Measurements from ENCODE around the gene ZMYND11.

The ZMYND11 gene

GRCh38 chr10:201328-201771 lies 66.1 kb downstream of the ZMYND11 start:
- DNase-seq, result no peak

GRCh38 chr10:208616-209015 lies 73.4 kb downstream of the ZMYND11 start:
- DNase-seq, result no peak

GRCh38 chr10:209357-209756 lies 74.1 kb downstream of the ZMYND11 start:
- no peak for DNase-seq

- no peak for DNase-seq
Measured at GRCh38 chr10:210297-210696, 75.0 kb downstream of the ZMYND11 start.

- no peak for DNase-seq
Measured at GRCh38 chr10:215444-215843, 80.2 kb downstream of the ZMYND11 start.

- no peak for DNase-seq
Measured at GRCh38 chr10:218798-219197, 83.5 kb downstream of the ZMYND11 start.

- DNase-seq, result no peak
Measured at GRCh38 chr10:219731-220472, 84.6 kb downstream of the ZMYND11 start.

- DNase-seq, result no peak
Measured at GRCh38 chr10:224571-224970, 89.3 kb downstream of the ZMYND11 start.

- no peak for DNase-seq
Measured at GRCh38 chr10:226018-226417, 90.8 kb downstream of the ZMYND11 start.

GRCh38 chr10:227014-227413 lies 91.8 kb downstream of the ZMYND11 start:
- DNase-seq, result no peak

- no peak for DNase-seq
Measured at GRCh38 chr10:228366-228765, 93.1 kb downstream of the ZMYND11 start.

- no peak for DNase-seq
Measured at GRCh38 chr10:230758-231157, 95.5 kb downstream of the ZMYND11 start.

GRCh38 chr10:232061-232460 lies 96.8 kb downstream of the ZMYND11 start:
- DNase-seq, result no peak

GRCh38 chr10:232878-233277 lies 97.6 kb downstream of the ZMYND11 start:
- no peak for DNase-seq

GRCh38 chr10:234708-235406 lies 99.6 kb downstream of the ZMYND11 start:
- DNase-seq, result no peak

GRCh38 chr10:235915-236314 lies 100.7 kb downstream of the ZMYND11 start:
- no peak for DNase-seq

GRCh38 chr10:239109-239508 lies 103.9 kb downstream of the ZMYND11 start:
- DNase-seq, result no peak

GRCh38 chr10:241451-241850 lies 106.2 kb downstream of the ZMYND11 start:
- no peak for DNase-seq

GRCh38 chr10:241966-242643 lies 106.8 kb downstream of the ZMYND11 start:
- DNase-seq, result no peak

GRCh38 chr10:244227-244626 lies 109.0 kb downstream of the ZMYND11 start:
- DNase-seq, result no peak

GRCh38 chr10:246431-246830 lies 111.2 kb downstream of the ZMYND11 start:
- DNase-seq, result peak in 1 of 2 donors; percentile 10

- no peak for DNase-seq
Measured at GRCh38 chr10:247480-247879, 112.2 kb downstream of the ZMYND11 start.

- no peak for DNase-seq
Measured at GRCh38 chr10:248307-248706, 113.1 kb downstream of the ZMYND11 start.

Measured in CD4-positive, alpha-beta T cell treated with Interleukin-4 for 1 hour (primary cell).